T47D (cell line): ENCODE results near the gene COL27A1.

Experiments
- DNase-seq, 2 experiments: peaks; one replicate each; pipeline versions ENCODE4 v3.0.0 to v3.0.0-alpha.2; 2011 to 2012; ENCODE audit warnings: low read depth in 1 of 2, low spot score in 1 of 2
- JUND ChIP-seq: IDR thresholded peaks from 2 replicates; pipeline ENCODE4 v1.6.1; 2012; ENCODE audit warnings: low read depth
- in situ Hi-C: cut with HindIII; loops from 2 replicates; pipeline ENCODE4 v1.10.0; 2016; ENCODE audit warnings: low sequenced_read_pairs, low pct_unique_long_range_greater_than_20kb

The COL27A1 gene

GRCh38 chr9:114258866-114259797 lies 103.8 kb downstream of the COL27A1 start:
- in situ Hi-C loops: no loop called here
- no peak for TF ChIP-seq JUND
- DNase-seq: no peak

GRCh38 chr9:114259798-114260523 lies 104.6 kb downstream of the COL27A1 start:
- TF ChIP-seq JUND: no peak
- in situ Hi-C loops: no loop called here
- DNase-seq: no peak

- DNase-seq: no peak
- no peak for TF ChIP-seq JUND
These were observed 105.7 kb downstream of the COL27A1 start for GRCh38 chr9:114261026-114261425.

GRCh38 chr9:114261987-114262386 lies 106.7 kb downstream of the COL27A1 start:
- in situ Hi-C loops: no loop called here
- TF ChIP-seq JUND: no peak
- DNase-seq: no peak

More at GRCh38 chr9:114261026-114261425, 105.7 kb downstream of the COL27A1 start:
- in situ Hi-C loops: no loop called here

DNA sequence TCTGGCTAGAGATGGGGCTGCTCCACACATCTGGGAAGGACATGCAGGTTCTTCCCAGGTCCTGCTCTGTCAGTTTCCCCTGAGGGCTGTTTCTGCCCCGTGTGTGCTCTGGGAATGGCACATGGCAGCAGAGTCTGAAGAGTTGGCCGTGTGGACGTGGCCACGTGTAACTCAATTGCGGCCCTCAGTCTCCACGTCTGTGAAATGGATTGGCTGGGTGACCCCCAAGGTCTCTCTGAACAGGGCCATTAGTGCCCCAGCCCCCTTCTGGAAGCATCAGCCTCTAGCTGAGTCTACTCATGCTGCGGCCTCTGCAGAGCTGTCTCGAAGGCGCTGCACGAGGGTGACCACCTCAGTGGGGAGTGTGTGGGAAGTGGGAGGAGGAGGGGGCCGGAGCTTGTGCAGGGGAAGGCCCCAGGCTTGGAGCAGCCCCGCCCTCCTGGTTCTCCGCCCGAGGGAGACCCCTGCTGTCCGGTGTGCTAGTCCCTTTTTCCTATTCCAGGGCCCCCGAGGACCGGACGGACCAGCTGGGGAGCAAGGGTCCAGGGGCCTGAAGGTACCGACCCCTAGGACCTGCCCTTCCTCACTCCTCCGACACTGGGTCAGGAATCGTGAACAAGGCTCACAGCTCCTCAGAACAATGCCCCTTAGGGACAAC lies 108.6 kb downstream of the COL27A1 start:
- in situ Hi-C loops: no loop called here
- no peak for TF ChIP-seq JUND
- no peak for DNase-seq

DNA sequence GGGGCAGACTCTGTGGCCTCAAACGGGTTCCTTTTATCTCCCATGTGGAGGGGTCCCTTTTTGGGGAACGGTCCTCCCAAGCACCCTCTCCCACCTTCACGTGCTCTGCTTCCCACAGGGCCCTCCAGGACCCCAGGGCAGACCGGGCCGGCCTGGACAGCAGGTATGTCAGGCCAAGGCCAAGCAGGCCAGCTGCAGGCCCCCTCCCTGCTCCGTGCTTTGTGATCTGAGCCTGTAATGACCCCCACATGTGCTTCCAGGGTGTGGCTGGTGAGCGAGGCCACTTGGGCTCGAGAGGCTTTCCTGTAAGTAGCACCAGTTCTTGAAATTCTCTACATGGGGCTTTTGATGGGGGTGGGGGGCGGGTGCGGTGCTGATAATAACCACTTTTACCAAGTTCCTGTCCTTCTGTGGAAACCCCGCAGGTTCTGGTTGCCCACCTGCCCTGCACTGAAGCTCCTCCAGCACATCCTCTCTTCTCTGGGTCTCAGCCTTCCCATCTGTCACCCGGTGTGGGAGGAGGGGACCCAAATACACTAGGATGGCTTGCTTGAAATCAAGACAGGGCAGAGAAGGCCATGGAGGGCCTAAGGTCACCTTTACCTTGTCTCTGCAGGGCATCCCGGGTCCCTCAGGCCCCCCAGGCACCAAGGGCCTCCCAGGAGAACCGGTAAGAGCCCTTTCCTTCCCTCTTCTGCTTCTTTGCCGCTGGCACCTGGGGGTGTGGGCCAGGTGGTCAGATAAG lies 109.6 kb downstream of the COL27A1 start:
- in situ Hi-C loops: no loop called here
- no peak for DNase-seq
- no peak for TF ChIP-seq JUND

GRCh38 chr9:114266969-114267368 lies 111.6 kb downstream of the COL27A1 start:
- in situ Hi-C loops: no loop called here
- TF ChIP-seq JUND: no peak
- no peak for DNase-seq

GRCh38 chr9:114269023-114269422 lies 113.7 kb downstream of the COL27A1 start:
- DNase-seq: no peak
- in situ Hi-C loops: no loop called here
- TF ChIP-seq JUND: no peak

- DNase-seq: no peak
- TF ChIP-seq JUND: no peak
- in situ Hi-C loops: no loop called here
These were observed 115.0 kb downstream of the COL27A1 start for GRCh38 chr9:114270120-114270975.

DNA sequence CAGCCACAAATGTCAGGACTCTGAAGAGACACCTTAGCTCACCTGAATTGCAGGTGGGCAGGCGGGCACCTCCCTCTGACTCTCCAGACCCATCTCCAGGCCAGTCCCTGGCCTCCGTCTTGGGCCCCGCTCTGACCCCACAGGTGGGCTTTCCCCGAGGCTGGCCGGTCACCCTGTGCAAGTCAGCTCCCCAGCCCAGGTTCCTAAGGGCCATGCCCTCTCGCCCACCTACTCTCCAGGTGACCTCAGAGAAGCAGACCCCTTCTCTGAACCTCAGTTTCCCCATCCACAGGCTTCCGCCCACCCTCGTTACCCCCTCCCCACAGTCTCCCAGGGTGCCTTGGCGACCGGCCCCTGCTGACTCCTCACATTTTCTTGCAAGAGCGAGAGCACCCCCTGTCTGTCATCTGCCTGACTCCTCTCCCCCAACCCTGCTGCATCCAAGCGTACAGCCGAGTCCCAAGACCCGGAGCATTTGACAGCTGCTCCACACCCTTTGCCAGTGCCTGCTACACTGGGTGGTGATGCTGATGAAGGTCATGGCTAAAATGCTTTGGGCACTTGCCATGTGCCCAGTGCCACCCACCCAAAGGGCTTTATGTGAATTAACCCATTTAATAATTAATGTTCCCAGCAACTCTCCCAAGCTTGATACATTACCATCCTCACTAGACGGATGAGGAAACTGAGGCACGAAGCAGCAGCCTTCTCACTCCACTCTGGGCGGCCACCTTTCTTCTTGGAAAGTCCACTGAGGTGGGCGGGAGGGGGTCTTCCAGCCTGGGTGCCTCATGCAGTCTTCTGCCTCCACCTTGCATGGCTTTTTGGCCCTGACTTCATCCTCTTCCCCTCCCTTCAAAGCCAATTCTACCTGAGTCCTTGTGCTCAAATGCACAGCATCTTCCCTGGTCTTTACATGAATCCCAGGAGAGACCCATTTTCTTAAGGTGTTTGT lies 116.5 kb downstream of the COL27A1 start:
- in situ Hi-C loops: no loop called here
- peak in 1 of 2 experiments; percentile 57 for DNase-seq
- no peak for TF ChIP-seq JUND
